HepG2 (cell line): ENCODE results near the gene DNPH1. TPM values are rescaled to one million over a fixed set of nuclear protein-coding genes. Genes with fewer than 3 reads are reported as not detected.
A peak's percentile ranks its signal among the peaks of the same experiment; 100 is the strongest.

Source experiments
- CCDC6 ChIP-seq: sonication (generic); formaldehyde crosslinking; IDR thresholded peaks from 2 replicates; pipeline ENCODE4 v1.8.1; 2022; ENCODE audit warnings: mild to moderate bottlenecking, missing genetic modification reagents, moderate library complexity
- CENPT ChIP-seq: sonication (generic); formaldehyde crosslinking; IDR thresholded peaks from 2 replicates; pipeline ENCODE4 v1.8.0; 2022; ENCODE audit warnings: low read depth, mild to moderate bottlenecking, moderate library complexity, missing genetic modification reagents
- GABPB1 ChIP-seq: IDR thresholded peaks from 2 replicates; pipeline ENCODE4 v1.6.1; 2016; ENCODE audit warnings: mild to moderate bottlenecking, missing genetic modification reagents, moderate library complexity, missing compliant biosample characterization
- ISL2 ChIP-seq: sonication (generic); formaldehyde crosslinking; IDR thresholded peaks from 2 replicates; pipeline ENCODE4 v1.5.0; 2020; ENCODE audit warnings: missing genetic modification reagents
- POLR2AphosphoS5 ChIP-seq: IDR thresholded peaks from 2 replicates; pipeline ENCODE4 v1.6.1; 2012; ENCODE audit warnings: low read depth, low read length
- SRSF9 ChIP-seq: fragments of 200-400 bp; formaldehyde crosslinking; IDR thresholded peaks from 2 replicates; pipeline ENCODE4 v1.6.1; 2018; ENCODE audit warnings: borderline replicate concordance, mild to moderate bottlenecking, low read depth, low read length; ENCODE audit not compliant: insufficient read depth, poor library complexity, severe bottlenecking
- ZNF17 ChIP-seq: sonication (generic); formaldehyde crosslinking; IDR thresholded peaks from 2 replicates; pipeline ENCODE4 v1.5.0; 2020; ENCODE audit warnings: mild to moderate bottlenecking, missing genetic modification reagents
- ZNF180 ChIP-seq: sonication (generic); formaldehyde crosslinking; IDR thresholded peaks from 2 replicates; pipeline ENCODE4 v1.4.0; 2020; ENCODE audit warnings: low read depth, missing genetic modification reagents, borderline replicate concordance
- ZNF20 ChIP-seq: sonication (generic); formaldehyde crosslinking; IDR thresholded peaks from 2 replicates; pipeline ENCODE4 v1.4.0; 2020; ENCODE audit warnings: mild to moderate bottlenecking, moderate library complexity, missing genetic modification reagents
- ZNF264 ChIP-seq: sonication (generic); formaldehyde crosslinking; IDR thresholded peaks from 2 replicates; pipeline ENCODE4 v1.4.0; 2020; ENCODE audit warnings: missing genetic modification reagents
- ZNF333 ChIP-seq: sonication (generic); formaldehyde crosslinking; IDR thresholded peaks from 2 replicates; pipeline ENCODE4 v1.4.0; 2020; ENCODE audit warnings: mild to moderate bottlenecking, missing genetic modification reagents, borderline replicate concordance
- ZNF607 ChIP-seq: sonication (generic); formaldehyde crosslinking; IDR thresholded peaks from 2 replicates; pipeline ENCODE4 v1.5.1; 2020; ENCODE audit warnings: missing genetic modification reagents, mild to moderate bottlenecking, borderline replicate concordance
- ZNF773 ChIP-seq: sonication (generic); formaldehyde crosslinking; IDR thresholded peaks from 2 replicates; pipeline ENCODE4 v1.4.0; 2020; ENCODE audit warnings: missing genetic modification reagents, borderline replicate concordance
- ZSCAN25 ChIP-seq: sonication (generic); formaldehyde crosslinking; IDR thresholded peaks from 2 replicates; pipeline ENCODE4 v1.8.0; 2022; ENCODE audit warnings: mild to moderate bottlenecking, missing genetic modification reagents
- polyA plus RNA-seq, 8 experiments: library from polyadenylated mRNA; depleted of rRNA in 3 of 8; stranded (reverse) in 7 of 8; unstranded in 1 of 8; fragments of >200 nt; fragmentation: Illumina TruSeq in 4 of 8; extraction: Trizol in 4 of 8; gene quantifications; 2 replicates each; pipeline versions ENCODE4 v1.2.1 to v1.2.3, GENCODE V29; 2011 to 2016; ENCODE audit warnings: low read depth in 4 of 8, missing spikeins in 1 of 8, mixed read lengths in 1 of 8; ENCODE audit not compliant: insufficient read depth in 1 of 8
- total RNA-seq, 5 experiments: library from RNA; depleted of rRNA; stranded (reverse); fragments of >200 nt; fragmentation: Illumina TruSeq; extraction: Trizol; gene quantifications; 2 replicates each; pipeline ENCODE4 v1.2.3, GENCODE V29; 2016; ENCODE audit warnings: low read depth in 1 of 5
- TF ChIP-seq, protein P1 (sequence below): sonication (generic); formaldehyde crosslinking; IDR thresholded peaks from 2 replicates; pipeline ENCODE4 v1.4.0; 2020; ENCODE audit warnings: missing genetic modification reagents
- TF ChIP-seq, protein P2 (sequence below): sonication (generic); formaldehyde crosslinking; IDR thresholded peaks from 2 replicates; pipeline ENCODE4 v1.8.1; 2023; ENCODE audit warnings: mild to moderate bottlenecking, missing genetic modification reagents
- TF ChIP-seq, protein P3 (sequence below): sonication (generic); formaldehyde crosslinking; conservative IDR thresholded peaks from 2 replicates; pipeline ENCODE4 v1.4.0; 2020; ENCODE audit warnings: missing genetic modification reagents
- TF ChIP-seq, protein P4 (sequence below): IDR thresholded peaks from 2 replicates; pipeline ENCODE4 v1.6.1; 2016; ENCODE audit warnings: control low read depth
- TF ChIP-seq, protein P5 (sequence below), 2 experiments: fragments of 450-650 bp in 1 of 2; sonication (generic) in 1 of 2; formaldehyde crosslinking; IDR thresholded peaks; 2 replicates each; pipeline versions ENCODE4 v1.5.0 to v1.8.0; 2020 to 2022; ENCODE audit warnings: mild to moderate bottlenecking in 1 of 2, missing genetic modification reagents in 1 of 2
- TF ChIP-seq, protein P6 (sequence below): IDR thresholded peaks from 2 replicates; pipeline ENCODE4 v1.6.1; 2016; ENCODE audit warnings: mild to moderate bottlenecking

Gene DNPH1
- total and polyA plus RNA-seq, 2 of the 13 experiments (the other 11 are each of a cell fraction or from before 2014, with no cell fraction given): 56.5 to 75.1 TPM

DNA sequence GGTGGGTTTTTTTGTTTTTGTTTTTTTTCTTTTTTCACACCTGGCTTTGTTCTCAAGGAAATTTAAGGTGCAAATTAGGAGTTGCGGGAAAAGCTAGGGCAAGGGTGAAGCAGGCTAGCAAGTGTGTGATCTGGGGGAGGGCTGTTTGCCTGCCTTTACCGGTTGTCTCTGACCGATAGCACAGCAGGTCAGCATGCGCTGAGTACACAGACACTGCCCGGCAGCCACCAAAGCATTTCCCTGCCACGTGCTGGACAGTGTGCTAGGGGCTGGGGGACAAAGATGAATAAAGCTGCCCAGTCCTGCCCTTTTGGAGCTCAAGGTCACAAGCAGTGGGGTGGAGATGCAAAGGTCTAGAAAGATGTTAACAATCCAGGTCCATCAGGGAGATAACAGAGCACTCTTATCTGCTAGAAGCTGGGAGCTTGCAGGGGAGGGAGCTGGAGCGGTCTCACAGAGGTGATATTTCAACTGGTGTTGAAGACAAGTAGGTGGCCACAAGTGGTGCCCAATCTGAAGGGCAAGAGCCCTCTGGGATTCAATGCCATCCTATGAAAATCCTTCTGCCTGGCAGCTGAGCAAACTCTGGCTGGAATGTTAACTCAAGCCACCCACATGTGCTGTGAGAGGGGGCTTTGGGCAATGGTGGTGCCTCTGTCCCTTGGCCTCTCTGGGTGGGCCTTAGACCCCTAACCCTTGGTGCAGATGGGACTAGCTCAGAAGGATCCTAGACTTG lies 38.5 kb upstream of the DNPH1 start (continued):
- TF ChIP-seq CCDC6 (CRISPR knock-in tag): peak; percentile 99
- TF ChIP-seq, protein P1, sequence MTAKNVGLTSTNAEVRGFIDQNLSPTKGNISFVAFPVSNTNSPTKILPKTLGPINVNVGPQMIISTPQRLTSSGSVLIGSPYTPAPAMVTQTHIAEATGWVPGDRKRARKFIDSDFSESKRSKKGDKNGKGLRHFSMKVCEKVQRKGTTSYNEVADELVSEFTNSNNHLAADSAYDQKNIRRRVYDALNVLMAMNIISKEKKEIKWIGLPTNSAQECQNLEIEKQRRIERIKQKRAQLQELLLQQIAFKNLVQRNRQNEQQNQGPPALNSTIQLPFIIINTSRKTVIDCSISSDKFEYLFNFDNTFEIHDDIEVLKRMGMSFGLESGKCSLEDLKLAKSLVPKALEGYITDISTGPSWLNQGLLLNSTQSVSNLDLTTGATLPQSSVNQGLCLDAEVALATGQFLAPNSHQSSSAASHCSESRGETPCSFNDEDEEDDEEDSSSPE (CRISPR knock-in tag): peak; percentile 92
- peak; percentile 91; the same call in 1 of the 2 replicates for TF ChIP-seq ZNF17 (CRISPR knock-in tag)
- no peak for TF ChIP-seq ZNF180 (CRISPR knock-in tag)
- TF ChIP-seq, protein P2, sequence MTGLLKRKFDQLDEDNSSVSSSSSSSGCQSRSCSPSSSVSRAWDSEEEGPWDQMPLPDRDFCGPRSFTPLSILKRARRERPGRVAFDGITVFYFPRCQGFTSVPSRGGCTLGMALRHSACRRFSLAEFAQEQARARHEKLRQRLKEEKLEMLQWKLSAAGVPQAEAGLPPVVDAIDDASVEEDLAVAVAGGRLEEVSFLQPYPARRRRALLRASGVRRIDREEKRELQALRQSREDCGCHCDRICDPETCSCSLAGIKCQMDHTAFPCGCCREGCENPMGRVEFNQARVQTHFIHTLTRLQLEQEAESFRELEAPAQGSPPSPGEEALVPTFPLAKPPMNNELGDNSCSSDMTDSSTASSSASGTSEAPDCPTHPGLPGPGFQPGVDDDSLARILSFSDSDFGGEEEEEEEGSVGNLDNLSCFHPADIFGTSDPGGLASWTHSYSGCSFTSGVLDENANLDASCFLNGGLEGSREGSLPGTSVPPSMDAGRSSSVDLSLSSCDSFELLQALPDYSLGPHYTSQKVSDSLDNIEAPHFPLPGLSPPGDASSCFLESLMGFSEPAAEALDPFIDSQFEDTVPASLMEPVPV (CRISPR knock-in tag): peak; percentile 99
- TF ChIP-seq SRSF9: no peak
- TF ChIP-seq, protein P3, sequence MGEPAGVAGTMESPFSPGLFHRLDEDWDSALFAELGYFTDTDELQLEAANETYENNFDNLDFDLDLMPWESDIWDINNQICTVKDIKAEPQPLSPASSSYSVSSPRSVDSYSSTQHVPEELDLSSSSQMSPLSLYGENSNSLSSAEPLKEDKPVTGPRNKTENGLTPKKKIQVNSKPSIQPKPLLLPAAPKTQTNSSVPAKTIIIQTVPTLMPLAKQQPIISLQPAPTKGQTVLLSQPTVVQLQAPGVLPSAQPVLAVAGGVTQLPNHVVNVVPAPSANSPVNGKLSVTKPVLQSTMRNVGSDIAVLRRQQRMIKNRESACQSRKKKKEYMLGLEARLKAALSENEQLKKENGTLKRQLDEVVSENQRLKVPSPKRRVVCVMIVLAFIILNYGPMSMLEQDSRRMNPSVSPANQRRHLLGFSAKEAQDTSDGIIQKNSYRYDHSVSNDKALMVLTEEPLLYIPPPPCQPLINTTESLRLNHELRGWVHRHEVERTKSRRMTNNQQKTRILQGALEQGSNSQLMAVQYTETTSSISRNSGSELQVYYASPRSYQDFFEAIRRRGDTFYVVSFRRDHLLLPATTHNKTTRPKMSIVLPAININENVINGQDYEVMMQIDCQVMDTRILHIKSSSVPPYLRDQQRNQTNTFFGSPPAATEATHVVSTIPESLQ (CRISPR knock-in tag): peak; percentile 89
- TF ChIP-seq ZNF607 (CRISPR knock-in tag): peak; percentile 99
- peak; percentile 99 for TF ChIP-seq ZSCAN25 (CRISPR knock-in tag)
- no peak for TF ChIP-seq CENPT (CRISPR knock-in tag)
- 0 out of 2 replicates have a peak, but pooled peaks have one; percentile 86 for TF ChIP-seq ZNF20 (CRISPR knock-in tag)
- TF ChIP-seq, protein P4, sequence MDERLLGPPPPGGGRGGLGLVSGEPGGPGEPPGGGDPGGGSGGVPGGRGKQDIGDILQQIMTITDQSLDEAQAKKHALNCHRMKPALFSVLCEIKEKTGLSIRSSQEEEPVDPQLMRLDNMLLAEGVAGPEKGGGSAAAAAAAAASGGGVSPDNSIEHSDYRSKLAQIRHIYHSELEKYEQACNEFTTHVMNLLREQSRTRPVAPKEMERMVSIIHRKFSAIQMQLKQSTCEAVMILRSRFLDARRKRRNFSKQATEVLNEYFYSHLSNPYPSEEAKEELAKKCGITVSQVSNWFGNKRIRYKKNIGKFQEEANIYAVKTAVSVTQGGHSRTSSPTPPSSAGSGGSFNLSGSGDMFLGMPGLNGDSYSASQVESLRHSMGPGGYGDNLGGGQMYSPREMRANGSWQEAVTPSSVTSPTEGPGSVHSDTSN (CRISPR knock-in tag): peak; percentile 59
- TF ChIP-seq POLR2AphosphoS5: peak; percentile 30
- TF ChIP-seq ZNF333 (CRISPR knock-in tag): peak; percentile 94
- TF ChIP-seq, protein P5, sequence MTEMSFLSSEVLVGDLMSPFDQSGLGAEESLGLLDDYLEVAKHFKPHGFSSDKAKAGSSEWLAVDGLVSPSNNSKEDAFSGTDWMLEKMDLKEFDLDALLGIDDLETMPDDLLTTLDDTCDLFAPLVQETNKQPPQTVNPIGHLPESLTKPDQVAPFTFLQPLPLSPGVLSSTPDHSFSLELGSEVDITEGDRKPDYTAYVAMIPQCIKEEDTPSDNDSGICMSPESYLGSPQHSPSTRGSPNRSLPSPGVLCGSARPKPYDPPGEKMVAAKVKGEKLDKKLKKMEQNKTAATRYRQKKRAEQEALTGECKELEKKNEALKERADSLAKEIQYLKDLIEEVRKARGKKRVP (CRISPR knock-in tag; IDR thresholded peaks at IDR 0.05): peak in 1 of 2 experiments; percentile 93; a peak in 2 of 4 replicates
- TF ChIP-seq, protein P6, sequence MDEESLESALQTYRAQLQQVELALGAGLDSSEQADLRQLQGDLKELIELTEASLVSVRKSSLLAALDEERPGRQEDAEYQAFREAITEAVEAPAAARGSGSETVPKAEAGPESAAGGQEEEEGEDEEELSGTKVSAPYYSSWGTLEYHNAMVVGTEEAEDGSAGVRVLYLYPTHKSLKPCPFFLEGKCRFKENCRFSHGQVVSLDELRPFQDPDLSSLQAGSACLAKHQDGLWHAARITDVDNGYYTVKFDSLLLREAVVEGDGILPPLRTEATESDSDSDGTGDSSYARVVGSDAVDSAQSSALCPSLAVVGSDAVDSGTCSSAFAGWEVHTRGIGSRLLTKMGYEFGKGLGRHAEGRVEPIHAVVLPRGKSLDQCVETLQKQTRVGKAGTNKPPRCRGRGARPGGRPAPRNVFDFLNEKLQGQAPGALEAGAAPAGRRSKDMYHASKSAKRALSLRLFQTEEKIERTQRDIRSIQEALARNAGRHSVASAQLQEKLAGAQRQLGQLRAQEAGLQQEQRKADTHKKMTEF (CRISPR knock-in tag): peak; percentile 100
- peak; percentile 94 for TF ChIP-seq ZNF264
- TF ChIP-seq GABPB1 (CRISPR knock-in tag): peak; percentile 83
- TF ChIP-seq ISL2 (CRISPR knock-in tag): peak; percentile 98
- no peak for TF ChIP-seq ZNF773 (CRISPR knock-in tag)
